AG09309 (cell line): Measurements from ENCODE around the gene NPHP1.

Experiments
- DNase-seq: peaks from one replicate; pipeline ENCODE4 v3.0.0-alpha.2; 2010; ENCODE audit warnings: low read depth
- H3K4me3 ChIP-seq: 2 replicates; pipeline ENCODE4 v1.5.1; 2011; ENCODE audit warnings: mild to moderate bottlenecking, low read depth, low read length, moderate library complexity; ENCODE audit not compliant: control insufficient read depth
- TF ChIP-seq, protein P1 (sequence below): IDR thresholded peaks from 2 replicates; pipeline ENCODE4 v1.5.1; 2011; ENCODE audit warnings: mild to moderate bottlenecking, low read depth, low read length, inconsistent platforms; ENCODE audit not compliant: insufficient read depth, control insufficient read depth; ENCODE audit errors: missing control alignments

Gene NPHP1

DNA sequence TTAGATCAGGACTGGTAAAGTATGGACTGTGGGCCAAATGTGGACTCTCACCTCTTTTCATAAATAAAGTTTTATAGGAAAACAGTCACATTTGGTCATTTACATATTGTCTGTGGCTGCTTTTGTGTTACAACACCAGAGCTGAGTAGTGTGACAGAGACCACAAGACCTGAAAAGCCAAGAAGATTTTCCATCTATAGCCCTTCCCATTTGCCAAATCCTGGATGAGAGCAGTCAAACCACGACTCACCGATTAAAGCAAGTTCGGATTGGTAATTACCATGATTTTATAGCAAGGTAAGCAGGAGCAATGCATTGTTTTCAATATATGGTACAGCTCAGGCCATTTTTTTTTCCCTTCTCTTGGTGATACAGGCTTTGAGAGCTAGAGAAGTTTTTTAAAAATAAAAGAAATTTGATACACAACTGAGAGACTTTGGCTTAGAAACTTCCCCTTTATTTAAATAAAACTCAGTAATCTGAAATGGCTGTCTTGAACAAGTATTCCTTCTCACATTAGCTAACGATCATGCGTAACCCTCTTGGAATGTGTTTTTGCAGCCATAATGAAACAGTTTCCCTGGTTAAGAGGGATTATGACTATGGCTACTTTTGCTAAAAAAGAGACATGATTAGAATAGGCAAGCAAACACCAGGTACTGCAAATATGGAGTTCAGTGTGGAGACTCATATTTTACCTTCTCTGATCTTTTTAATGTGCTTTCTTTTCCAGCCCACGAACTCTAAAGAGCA, 79.7 kb downstream of the NPHP1 start:
- no peak overlapping the region for H3K4me3 ChIP-seq
- DNase-seq = no peak
- TF ChIP-seq, protein P1, sequence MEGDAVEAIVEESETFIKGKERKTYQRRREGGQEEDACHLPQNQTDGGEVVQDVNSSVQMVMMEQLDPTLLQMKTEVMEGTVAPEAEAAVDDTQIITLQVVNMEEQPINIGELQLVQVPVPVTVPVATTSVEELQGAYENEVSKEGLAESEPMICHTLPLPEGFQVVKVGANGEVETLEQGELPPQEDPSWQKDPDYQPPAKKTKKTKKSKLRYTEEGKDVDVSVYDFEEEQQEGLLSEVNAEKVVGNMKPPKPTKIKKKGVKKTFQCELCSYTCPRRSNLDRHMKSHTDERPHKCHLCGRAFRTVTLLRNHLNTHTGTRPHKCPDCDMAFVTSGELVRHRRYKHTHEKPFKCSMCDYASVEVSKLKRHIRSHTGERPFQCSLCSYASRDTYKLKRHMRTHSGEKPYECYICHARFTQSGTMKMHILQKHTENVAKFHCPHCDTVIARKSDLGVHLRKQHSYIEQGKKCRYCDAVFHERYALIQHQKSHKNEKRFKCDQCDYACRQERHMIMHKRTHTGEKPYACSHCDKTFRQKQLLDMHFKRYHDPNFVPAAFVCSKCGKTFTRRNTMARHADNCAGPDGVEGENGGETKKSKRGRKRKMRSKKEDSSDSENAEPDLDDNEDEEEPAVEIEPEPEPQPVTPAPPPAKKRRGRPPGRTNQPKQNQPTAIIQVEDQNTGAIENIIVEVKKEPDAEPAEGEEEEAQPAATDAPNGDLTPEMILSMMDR = no peak

DNA sequence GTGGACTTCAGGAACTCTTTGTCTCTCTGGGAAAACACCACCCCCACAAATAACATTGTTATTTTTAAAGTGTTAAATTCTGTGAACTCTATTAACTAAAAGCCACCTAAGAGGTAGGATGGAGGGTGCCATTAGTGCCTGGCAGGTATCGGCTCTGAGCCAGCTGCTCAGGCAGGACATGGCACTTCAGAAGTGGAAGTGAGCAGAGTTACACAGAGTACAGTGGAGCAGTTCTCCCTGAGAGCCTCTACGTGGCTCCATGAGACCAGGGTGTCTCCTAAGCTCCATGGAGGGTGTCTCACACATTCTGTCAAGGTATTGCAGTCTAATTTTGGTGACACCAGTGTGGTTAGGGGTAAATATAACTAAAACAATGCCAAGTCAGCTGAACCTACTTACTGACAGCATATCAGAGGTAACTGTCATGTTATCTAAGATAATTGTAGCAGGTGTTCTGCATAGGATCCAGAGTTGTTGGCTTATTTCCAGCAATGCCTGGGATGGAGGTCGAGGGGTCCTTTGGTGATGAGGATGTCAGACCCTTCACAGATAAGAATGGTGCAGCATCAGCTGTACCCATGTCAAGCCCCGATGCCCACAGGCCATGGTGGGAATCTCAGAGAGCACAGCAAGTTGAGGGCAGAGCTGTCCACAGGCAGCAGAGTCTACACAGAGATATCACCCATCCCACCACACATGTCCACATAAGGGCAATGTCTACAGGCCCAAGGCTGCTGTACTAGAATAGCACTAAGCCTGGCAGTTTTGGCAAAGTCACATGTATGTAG, 80.6 kb downstream of the NPHP1 start:
- H3K4me3 ChIP-seq = no peak overlapping the region
- TF ChIP-seq, protein P1 = no peak
- DNase-seq = no peak

DNA sequence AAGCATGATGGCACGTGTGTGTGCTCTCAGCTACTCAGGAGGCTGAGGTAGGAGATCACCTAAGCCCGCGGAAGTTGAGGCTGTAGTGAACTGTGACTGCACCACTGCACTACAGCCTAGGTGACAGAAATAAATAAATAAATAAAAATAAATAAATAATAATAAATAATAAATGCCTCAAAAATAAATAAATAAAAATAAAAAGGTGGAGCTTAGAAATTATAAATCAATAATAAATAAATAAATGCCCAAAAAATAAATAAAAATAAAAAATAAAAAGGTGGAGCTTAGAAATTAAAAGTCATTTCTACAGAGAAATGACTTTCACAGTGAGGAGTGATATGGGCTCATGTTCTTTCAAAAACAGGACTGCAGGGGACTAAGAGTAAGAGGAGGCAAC, 83.2 kb downstream of the NPHP1 start:
- TF ChIP-seq, protein P1 = no peak
- no peak for DNase-seq
- H3K4me3 ChIP-seq = no peak overlapping the region

DNA sequence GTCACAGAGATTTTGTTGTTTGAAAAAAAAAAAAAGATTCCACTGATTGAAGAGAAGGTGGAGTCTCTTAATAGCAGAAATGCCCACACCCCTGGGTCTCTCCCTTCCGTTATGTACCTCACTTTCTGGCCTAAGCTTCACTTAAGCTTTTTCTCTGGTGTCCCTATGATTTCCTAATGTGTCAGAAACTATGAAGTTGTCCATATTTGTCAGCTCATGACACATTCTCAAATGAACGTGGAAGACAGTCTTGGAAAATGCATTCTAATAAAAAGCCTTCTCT, 83.8 kb downstream of the NPHP1 start:
- no peak overlapping the region for H3K4me3 ChIP-seq
- no peak for DNase-seq
- TF ChIP-seq, protein P1 = no peak

DNA sequence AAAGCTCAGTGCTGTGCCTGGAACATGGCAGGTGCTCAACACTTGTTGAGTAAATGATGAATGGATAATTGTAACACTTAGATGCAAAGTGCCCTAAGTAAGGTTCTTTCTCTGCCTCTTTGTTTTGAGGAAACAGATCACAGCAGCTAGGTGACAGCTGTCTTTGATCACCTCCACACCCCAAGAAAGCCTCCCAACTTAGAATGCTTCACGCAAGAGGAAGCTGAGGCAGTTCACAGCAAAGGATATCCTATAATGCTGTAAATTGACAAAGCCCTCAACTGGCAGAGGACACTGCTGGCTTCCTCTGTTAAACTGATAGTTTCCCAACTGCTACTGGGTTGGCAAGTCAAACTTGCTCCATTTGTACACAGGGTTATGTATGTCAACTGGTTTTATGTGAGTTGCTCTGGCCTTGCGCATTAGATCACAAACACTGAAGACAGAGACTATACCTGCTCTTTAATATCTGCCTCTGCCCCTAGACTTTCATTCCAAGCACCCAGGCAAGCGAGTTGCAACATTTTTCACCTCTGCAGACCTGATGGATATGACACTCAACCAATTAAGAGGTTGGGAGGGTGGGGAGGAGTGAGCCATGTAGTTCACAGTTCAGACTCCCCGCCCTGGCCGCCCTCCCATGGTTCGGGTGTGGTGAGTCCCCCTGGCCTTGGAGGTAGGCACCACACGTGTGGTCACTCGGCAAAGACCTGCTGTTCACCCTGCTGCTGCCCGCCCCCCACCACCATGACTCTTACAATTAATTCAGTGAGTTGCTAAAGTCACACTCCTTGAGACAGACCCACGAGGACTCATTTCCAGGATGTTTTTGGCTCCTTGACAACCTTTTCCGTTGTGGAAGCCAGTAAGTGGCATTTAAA, 84.4 kb downstream of the NPHP1 start:
- TF ChIP-seq, protein P1 = no peak
- no peak overlapping the region for H3K4me3 ChIP-seq
- DNase-seq = no peak

DNA sequence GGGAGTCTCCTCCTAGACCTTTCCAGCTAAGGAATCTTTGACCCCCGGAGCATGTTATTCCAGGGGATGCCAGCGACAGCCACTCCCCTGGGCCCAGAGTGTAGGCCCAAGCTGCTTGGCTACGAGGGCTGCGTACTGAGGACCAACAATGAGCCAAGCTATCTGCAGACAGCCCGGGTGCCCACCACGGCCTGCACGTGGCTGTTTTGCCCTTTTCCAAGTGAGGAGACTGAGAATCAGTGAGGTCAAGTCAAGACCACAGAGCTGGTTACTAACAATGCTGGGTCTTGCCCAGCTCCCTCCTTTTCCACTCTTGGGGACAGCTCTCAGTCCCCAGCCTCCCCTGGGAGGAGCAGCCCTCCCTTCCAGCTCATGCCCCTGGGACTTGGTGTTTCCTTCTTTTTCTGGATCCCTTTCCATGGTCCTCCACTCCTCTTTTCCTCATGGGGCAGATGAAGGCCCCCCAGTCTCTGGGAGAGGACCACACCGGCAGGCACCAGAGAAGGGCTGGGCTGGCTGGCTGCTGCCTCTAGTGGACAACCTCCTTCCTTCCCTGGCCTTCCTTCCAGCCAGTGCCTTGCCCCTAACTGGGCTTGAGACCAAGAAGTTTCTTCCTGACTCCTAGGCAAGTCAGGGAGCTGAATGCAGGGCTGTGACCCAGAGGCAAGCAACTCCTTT, 88.6 kb downstream of the NPHP1 start:
- H3K4me3 ChIP-seq = peak overlapping the region; percentile 52
- no peak for DNase-seq
- TF ChIP-seq, protein P1 = peak; percentile 81
